DND-41 (cell line): ENCODE measurements around the gene MTM1.
A peak's percentile ranks its signal among the peaks of the same experiment; 100 is the strongest.

Experiments used
- CTCF ChIP-seq: IDR thresholded peaks from 2 replicates; pipeline ENCODE4 v1.5.1; 2012; ENCODE audit warnings: borderline replicate concordance, low read length, moderate library complexity, mild to moderate bottlenecking; ENCODE audit not compliant: poor library complexity, severe bottlenecking; ENCODE audit errors: extremely low read depth
- EZH2 ChIP-seq: IDR thresholded peaks from 3 replicates; pipeline ENCODE4 v1.6.1; 2012; ENCODE audit warnings: borderline replicate concordance, low read depth, mild to moderate bottlenecking, moderate library complexity, low read length, inconsistent platforms; ENCODE audit not compliant: severe bottlenecking

- peak; percentile 69 for TF ChIP-seq CTCF
- TF ChIP-seq EZH2: no peak
Observed at GRCh38 chrX:150587585-150588503, 19.4 kb downstream of the MTM1 start.
